Endometrial microvascular endothelial cells (primary cell): Measurements from ENCODE around the gene PELI3. TPM values are rescaled to one million over a fixed set of nuclear protein-coding genes. Genes with fewer than 3 reads are reported as not detected.

ENCODE experiments used
- in situ Hi-C: cut with HindIII; loops from 2 replicates; pipeline ENCODE4 v1.10.0; 2017; ENCODE audit warnings: low sequenced_read_pairs, low pct_unique_long_range_greater_than_20kb; ENCODE audit errors: inconsistent ontology term
- total RNA-seq: library from RNA; depleted of rRNA; stranded (reverse); fragments of >200 nt; gene quantifications from one replicate; pipeline ENCODE4 v1.2.3, GENCODE V29; 2015; ENCODE audit errors: inconsistent ontology term

Gene PELI3
- total RNA-seq, 1 donor from 2014 or later = 7.9 TPM

DNA sequence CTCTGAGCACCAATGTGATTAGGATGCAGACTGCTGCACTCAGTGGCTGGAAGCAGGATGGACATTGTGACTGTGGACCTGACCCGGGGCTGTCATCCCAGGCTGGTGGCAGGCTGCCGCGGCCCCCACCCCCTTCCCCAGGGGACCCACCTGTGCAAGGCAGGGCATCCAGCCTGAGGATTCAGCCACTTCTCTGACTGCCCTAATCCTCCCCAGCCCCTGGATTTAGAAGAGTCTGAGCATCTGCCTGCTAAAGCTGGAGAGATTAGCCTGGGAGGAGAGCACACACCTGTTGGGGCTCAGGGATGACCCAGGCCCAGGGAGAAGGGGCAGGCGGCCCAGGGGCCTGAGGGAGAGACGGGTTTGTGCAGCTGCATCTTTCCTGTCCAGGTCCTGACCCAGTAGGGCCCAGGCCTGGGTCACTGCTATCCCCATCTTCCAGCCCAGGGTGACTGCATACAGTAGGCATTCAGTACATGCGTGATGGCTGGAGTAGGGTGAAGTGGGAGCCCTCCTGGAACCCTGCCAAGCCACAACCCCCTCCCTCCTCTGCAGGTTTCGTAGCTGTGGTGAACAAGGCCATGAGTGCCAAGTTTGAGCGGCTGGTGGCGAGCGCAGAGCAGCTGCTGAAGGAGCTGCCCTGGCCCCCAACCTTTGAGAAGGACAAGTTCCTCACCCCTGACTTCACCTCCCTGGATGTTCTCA, 25.6 kb downstream of the PELI3 start:
- in situ Hi-C loops = no loop called here

DNA sequence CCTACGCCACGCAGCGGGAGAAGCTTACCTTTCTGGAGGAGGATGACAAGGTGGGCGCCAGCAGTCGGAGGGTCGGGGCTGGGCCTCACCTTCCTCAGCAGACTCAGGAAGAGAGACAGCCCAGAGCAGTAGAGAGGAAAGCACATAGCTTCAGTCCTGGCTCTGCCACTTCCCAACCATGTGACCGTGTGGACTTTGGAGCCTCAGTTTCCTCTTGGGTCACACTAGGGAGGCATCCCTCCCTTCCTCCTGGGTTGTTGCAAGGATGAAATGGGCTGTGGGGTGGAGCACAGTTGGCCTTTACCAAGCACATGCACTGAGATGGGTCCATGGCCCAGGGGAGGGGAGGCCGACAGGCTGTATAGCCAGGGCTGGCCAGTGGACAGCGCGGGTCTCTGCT, 26.4 kb downstream of the PELI3 start:
- in situ Hi-C loops = no loop called here

DNA sequence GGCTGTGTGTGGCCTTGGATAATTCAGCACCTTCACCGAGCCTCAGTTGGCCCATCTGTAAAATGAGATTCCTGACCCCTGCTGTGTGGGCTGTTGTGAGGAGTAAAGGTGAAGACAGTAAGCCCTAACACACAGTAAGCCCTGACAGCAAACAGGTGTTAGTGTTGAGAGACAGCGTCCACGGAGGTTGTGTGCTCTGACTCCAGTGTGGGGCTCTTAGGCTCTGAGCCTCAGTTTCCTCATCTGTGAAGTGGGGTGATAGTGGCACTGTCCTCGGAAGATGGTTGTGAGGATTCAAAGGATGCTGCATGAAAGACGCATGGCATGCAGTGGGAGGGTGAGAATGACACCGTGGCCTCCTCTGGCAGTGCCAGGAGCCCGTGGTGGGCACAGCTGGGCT, 27.8 kb downstream of the PELI3 start:
- in situ Hi-C loops = no loop called here

DNA sequence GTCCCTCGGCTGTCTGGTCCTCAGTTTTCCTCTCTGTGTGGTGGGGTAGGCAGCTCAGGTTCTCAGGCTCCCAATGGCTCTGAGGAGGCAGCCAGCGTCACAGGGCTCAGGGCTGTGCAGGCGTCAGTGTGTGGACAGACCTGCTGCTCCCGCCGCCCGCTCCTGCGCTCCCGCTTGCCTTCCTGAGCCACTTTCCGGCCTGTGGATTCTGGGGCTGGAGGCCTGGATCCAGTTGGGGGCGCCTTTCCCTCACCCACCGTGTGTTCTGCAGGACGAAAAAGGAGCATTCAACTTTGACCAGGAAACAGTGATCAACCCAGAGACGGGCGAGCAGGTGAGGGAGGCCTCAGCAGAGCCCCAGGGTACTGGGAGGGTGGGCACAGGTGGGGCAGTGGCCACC, 28.2 kb downstream of the PELI3 start:
- in situ Hi-C loops = no loop called here

DNA sequence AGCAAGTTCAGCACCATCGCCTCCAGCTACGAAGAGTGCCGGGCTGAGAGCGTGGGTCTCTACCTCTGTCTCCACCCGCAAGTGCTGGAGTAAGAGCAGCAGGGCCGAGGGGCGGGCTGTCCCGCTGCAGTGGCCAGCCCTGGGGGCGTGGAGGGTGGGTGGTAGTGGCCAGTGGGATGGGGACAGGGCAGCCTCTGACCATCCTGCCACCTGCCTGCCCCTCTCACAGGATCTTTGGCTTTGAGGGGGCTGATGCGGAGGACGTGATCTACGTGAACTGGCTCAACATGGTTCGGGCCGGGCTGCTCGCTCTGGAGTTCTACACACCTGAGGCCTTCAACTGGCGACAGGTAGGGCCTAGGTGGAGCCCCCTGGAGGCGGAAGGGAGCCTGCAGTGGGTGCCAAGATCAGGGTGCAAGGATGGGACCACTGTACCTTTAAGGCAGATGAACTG, 28.7 kb downstream of the PELI3 start:
- in situ Hi-C loops = no loop called here

DNA sequence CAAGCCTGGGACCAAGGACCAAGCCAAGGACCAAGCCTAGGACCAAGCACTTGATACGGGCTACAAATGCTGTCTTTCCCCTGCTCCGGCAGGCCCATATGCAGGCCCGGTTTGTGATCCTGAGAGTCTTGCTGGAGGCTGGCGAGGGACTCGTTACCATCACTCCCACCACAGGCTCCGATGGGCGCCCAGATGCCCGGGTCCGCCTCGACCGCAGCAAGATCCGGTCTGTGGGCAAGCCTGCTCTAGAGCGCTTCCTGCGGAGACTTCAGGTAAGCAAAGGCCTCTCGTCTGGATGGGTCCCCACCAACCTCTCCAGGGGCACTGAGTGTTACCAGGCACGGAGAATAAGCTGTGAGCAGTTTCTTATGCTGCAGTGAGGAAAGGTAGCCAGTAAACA, 30.5 kb downstream of the PELI3 start:
- in situ Hi-C loops = no loop called here

DNA sequence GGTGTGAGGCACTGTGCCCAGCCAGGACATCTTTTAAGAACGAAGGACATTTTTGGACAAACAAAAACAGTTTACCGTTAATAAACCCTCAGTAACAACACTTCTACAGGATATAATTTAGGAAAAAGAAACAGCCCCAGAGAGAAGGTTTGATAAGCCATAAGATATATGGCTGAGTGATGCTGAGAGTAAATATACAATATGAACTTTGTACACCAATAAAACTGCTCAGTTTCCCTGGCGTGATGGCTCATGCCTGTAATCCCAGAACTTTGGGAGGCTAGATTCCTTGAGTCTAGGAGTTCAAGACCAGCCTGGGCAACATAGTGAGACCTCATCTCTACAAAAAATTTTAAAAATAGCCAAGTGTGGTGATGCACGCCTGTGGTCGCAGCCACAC, 31.8 kb downstream of the PELI3 start:
- in situ Hi-C loops = no loop called here

DNA sequence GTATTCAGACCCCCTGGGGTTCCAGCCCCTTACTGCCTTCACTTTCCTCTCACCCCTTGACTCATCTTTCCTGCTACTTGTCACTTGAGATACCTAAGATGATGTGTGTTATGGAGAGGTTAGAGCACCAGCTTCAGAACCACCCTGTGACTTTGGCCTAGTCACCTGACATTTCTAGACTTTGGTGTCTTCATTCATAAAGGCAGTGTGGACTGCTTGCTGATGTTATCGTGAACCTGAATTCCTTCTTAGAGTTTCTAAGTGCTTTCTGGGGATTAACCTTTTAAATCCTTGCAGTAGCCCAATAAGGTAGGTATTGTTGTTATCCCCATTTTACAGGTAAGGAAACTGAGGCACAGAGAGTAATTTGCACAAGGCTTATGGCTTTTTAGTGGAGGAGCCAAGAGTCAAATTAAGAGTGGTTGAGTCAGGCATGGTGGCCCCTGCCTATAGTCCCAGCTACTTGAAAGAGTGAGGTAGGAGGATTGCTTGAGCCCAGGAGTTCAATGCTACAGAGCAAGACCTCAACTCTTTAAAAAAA, 38.6 kb downstream of the PELI3 start:
- in situ Hi-C loops = no loop called here

DNA sequence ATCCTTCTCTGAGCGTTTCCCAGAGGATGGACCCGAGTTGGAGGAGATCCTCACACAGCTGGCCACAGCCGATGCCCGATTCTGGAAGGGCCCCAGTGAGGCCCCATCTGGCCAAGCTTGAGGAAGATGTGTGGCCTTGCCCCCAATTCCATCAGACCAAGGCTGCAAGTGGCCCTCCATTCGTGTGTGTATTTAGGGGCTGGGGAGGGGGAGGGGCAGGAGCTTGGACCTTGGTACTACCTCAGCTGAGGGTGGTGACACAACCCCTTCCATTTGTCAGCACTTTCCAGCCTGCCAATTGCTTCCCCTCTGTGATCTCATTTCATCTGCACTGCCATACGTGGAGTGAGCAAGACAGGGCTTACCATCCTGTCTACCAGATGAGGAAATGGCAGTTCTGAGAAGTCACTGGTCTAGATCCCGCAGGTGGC, 42.4 kb downstream of the PELI3 start:
- in situ Hi-C loops = no loop called here

DNA sequence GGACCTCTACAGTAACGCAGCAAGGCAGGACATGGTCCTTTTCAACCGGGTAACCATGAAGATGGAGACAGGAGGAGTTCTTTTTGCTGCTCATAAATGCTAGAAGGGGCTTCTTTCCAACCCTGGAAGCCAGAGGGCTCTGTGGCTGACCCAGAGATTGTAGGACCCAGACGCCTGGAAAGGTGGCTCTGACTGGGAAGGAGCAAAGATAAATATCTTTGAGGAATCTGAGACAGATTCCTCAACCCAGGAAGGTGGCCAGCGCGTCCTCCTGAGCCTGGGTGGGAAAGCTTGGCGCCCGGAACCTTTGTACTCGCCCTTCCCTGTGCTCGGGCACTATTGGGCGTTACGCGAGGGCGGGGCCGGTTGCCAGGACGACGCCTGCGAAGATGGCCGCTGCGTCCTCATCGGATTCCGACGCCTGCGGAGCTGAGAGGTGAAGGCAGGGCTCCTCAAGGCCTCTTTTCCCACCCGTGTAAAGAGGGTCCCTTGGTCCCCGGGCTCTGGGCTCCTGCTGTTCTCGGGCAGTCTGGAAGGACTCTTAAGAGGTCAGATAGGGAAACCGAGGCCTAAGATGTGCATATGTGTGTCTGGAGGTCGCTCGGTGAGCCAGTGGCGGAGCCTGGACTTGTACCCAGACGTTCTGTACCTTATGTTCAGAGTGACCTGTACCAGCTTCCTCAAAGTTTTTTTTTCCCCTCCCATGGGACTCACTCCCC, 43.7 kb downstream of the PELI3 start, which contains the start of gene BBS1:
TSS of gene BBS1 (plus strand) at position 365 of the 719 bp plus-strand sequence. CDS start at position 390, 25 bp downstream.
- in situ Hi-C loops = no loop called here

DNA sequence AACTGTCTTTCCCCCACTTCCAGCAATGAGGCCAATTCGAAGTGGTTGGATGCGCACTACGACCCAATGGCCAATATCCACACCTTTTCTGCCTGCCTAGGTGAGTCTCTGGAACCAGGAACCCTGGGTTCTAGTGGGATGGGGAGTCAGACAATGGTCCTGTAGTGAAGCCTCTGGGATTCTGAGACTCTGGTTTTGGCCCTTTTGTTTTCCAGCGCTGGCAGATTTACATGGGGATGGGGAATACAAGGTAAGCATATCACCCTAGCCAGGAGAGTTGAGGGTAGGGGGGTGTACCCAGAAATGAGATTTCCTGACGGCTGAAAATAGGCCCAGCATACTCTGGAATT, 44.3 kb downstream of the PELI3 start:
- in situ Hi-C loops = no loop called here

DNA sequence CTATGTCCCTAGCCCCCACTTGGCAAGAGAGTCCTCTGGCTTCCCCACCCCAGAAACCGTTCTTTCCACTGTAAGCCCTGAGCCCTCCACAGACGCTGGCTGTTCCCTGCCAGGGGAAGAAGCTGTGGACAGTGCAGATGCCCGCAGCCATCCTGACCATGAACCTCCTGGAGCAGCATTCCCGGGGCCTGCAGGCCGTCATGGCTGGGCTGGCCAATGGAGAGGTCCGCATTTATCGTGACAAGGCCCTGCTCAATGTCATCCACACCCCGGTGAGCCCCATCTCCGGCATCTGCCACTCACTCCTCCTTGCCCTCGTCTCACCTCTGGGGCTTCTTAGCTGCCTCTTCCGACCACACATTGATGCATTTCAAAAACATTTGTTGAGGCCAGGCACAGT, 56.9 kb downstream of the PELI3 start:
- in situ Hi-C loops = no loop called here

DNA sequence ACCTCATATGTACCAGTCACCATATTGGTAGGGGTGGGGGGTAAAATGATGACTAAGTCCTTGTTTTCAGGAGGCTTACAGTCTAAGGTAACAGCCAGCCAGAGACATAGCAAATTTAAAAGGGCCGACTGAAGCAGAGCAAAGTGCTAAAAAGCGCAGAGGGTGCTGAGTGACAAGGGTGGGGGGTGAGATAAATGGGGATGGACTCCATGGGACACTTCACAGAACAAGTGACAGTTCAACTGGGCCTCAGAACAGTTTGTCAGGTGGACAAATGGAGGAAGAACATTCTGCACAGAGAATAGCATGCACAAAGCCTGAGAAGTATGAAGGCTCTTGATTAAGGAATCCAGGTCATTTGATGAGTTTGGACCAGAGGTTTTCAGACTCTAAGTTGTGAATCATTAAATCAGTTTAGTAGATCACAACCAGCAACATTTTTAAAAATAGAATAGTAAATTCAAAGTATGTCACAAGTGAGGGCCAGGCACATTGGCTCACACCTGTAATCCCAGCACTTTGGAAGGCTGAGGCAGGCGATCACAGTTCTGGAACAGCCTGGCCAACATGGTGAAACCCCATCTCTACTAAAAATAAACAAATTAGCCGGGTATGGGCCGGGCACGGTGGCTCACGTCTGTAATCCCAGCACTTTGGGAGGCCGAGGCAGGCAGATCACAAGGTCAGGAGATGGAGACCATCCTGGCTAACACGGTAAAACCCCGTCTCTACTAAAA, 57.8 kb downstream of the PELI3 start:
- in situ Hi-C loops = no loop called here

Other genes starting within 250 kb of the PELI3 start
- 21.6 TPM for gene KLC2, start 209.2 kb upstream of the PELI3 start, total RNA-seq
- gene RAB1B, start 198.3 kb upstream of the PELI3 start, total RNA-seq = 190 TPM
- not detected for gene CNIH2, start 188.7 kb upstream of the PELI3 start, total RNA-seq
- gene YIF1A, start 177.8 kb upstream of the PELI3 start, total RNA-seq = 171 TPM
- gene TMEM151A, start 175.0 kb upstream of the PELI3 start, total RNA-seq = not detected
- gene CD248, start 149.9 kb upstream of the PELI3 start, total RNA-seq = 2.0 TPM
- gene RIN1, start 130.5 kb upstream of the PELI3 start, total RNA-seq = 15.5 TPM
- 102 TPM for gene BRMS1, start 121.8 kb upstream of the PELI3 start, total RNA-seq
- 27.8 TPM for gene B4GAT1, start 119.3 kb upstream of the PELI3 start, total RNA-seq
- gene SLC29A2, start 95.1 kb upstream of the PELI3 start, total RNA-seq = not detected
- not detected for gene NPAS4, start 45.9 kb upstream of the PELI3 start, total RNA-seq
- gene MRPL11, start 28.1 kb upstream of the PELI3 start, total RNA-seq = 77.6 TPM
- gene DPP3, start 13.5 kb downstream of the PELI3 start, total RNA-seq = 79.5 TPM
- gene BBS1, start 43.7 kb downstream of the PELI3 start, total RNA-seq = 26.7 TPM
- gene ZDHHC24, start 79.1 kb downstream of the PELI3 start, total RNA-seq = 20.6 TPM
- not detected for gene ACTN3, start 80.0 kb downstream of the PELI3 start, total RNA-seq
- gene CTSF, start 101.7 kb downstream of the PELI3 start, total RNA-seq = 17.6 TPM
- gene CCDC87, start 126.2 kb downstream of the PELI3 start, total RNA-seq = 0.19 TPM
- 27.9 TPM for gene CCS, start 126.3 kb downstream of the PELI3 start, total RNA-seq
- 74.4 TPM for gene RBM14, start 149.7 kb downstream of the PELI3 start, total RNA-seq
- 135 TPM for gene RBM4, start 171.8 kb downstream of the PELI3 start, total RNA-seq
- gene RBM4B, start 211.0 kb downstream of the PELI3 start, total RNA-seq = 17.7 TPM